ENCODE data around the gene TRAM2. TPM values are rescaled to one million over a fixed set of nuclear protein-coding genes. Genes with fewer than 3 reads are reported as not detected.

Gene TRAM2
- total and polyA plus RNA-seq, 10 of the 15 experiments (the other 5 are each of a cell fraction or from before 2014, with no cell fraction given) = 2.5 to 15.0 (median 11.0) TPM

DNA sequence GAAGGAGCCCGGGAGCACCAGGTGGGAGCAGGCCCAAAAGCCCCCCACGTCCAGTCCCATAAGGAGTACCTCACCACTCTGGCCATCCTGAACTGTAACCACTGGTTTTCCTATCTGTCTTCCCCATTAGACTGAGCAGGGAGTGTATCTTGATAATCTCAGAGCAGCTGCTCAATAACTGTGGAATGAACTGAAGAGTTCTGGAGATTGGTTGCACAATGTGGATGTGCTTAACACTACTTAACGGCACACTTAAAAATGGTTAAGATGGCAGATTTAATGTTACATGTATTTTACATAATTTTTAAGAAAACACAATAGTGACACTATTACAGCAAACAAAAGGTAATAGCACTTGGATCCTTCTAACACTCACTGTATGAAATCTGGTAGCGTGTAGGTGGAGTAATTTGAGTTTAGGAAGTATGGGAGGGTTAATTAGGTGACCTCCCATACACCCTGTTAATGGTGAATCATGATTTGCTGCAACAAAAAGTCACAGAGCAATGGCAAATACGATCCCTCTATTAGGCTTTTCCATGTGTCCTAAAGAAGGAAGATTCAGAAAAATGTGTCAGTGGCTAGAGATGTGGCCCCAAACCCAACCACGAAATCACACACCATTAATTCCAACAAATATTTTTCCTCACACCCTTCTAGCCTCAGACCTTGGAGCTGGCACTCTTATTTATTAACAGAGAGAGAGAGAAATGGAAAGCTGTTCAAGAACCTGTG, 18.4 kb downstream of the TRAM2 start:
- H3K4me2 ChIP-seq (ENCODE audit: control insufficient read depth, insufficient read depth) = no peak overlapping the region
- no peak for ATAC-seq
- SMC1A ChIA-PET (ENCODE audit: uncharacterized antibody, unreplicated experiment) = no interaction called here

DNA sequence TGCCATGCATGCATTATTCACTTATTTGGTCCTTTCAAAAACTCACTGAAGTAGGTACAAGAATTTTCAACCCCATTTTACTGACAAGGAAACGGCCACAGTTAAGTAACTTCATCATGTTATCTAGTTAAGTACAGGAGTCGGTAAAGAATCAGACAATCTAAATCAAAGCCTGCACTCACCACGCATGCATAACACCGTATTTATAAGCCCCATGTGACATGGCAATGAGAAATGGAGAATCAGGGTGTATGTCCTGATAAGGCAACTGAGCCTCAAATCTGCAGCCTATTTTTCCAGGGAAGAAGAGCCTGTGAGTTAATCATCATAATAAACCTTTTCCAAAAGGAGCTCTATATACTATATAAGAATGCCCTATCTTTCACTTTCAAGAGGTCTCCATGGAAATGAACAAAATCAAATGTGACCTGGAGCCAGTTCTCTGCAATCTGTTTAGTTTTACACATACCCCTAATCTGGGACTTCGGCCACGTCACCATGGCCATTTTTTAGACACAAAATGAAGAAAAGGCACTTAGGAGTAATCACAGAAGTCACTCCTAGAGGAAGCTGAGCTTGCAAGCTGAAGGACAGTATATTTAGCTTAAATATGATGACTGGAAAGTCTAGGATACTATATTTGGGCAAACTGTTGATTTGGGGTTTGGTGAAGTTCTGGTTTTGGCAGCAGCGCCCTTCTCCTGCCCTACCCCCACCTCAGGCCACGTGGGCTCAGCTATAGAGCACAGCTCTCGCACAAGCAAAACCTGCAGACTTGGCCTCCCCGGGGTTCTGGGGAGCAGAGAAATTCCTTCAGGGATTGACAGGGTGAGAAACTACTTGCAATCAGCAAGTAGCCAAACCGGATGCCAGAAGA, 19.2 kb downstream of the TRAM2 start:
- Histone ChIP-seq H3K4me3 (no peak overlapping the region), H3K36me3 (ENCODE audit: control insufficient read depth in 2 of 2, insufficient read depth in 2 of 2, low read length in 1 of 2) (no peaks in the 10 kb centered on the region; a peak in 1 of 4 replicates), H3K4me2 (ENCODE audit: control insufficient read depth, insufficient read depth) (no peak overlapping the region), H3K4me1 (ENCODE audit: control insufficient read depth, insufficient read depth, low read length) (peaks cover 7% of the 10 kb centered on the region), H3K27me3 (replicated peaks in 1 of 2; ENCODE audit: control insufficient read depth in 2 of 2, insufficient read depth in 2 of 2, low read length in 1 of 2) (no peaks in the 10 kb centered on the region), H3K27ac (ENCODE audit: control insufficient read depth, insufficient read depth) (no peak overlapping the region), H3K79me2 (ENCODE audit: control insufficient read depth, insufficient read depth, low read length) (peaks cover 7% of the 10 kb centered on the region), H3K9ac (ENCODE audit: control insufficient read depth, insufficient read depth, low read length) (no peak overlapping the region), H4K20me1 (ENCODE audit: control insufficient read depth, insufficient read depth) (no peaks in the 10 kb centered on the region), H3K9me3 (replicated peaks; ENCODE audit: control insufficient read depth, insufficient read depth, low read length) (no peaks in the 10 kb centered on the region), H2AFZ (ENCODE audit: control insufficient read depth, low read depth, low read length) (no peak overlapping the region)
- CTCF ChIA-PET = no interaction called here
- POLR2A ChIA-PET = no interaction called here
- SMC1A ChIA-PET (ENCODE audit: uncharacterized antibody, unreplicated experiment) = interaction anchor here (0.7 to 1.0 kb wide), 2 partner anchors 43 to 88 kb away, joined by 3 to 4 read pairs; no protein-coding TSS in a partner anchor
- TF ChIP-seq POU2F2 (IDR thresholded peaks at IDR 0.05; ENCODE audit: borderline replicate concordance, low read depth, low read length) (no peak), BMI1 (IDR thresholded peaks at IDR 0.05; ENCODE audit: borderline replicate concordance) (no peak), CEBPB (IDR thresholded peaks at IDR 0.05; ENCODE audit: borderline replicate concordance in 1 of 2, low read depth in 2 of 2, low read length in 2 of 2) (no peak), SMARCA5 (IDR thresholded peaks at IDR 0.05) (no peak), RFX5 (IDR thresholded peaks at IDR 0.05; ENCODE audit: low read depth, low read length) (no peak)
- TF ChIP-seq, protein P1, sequence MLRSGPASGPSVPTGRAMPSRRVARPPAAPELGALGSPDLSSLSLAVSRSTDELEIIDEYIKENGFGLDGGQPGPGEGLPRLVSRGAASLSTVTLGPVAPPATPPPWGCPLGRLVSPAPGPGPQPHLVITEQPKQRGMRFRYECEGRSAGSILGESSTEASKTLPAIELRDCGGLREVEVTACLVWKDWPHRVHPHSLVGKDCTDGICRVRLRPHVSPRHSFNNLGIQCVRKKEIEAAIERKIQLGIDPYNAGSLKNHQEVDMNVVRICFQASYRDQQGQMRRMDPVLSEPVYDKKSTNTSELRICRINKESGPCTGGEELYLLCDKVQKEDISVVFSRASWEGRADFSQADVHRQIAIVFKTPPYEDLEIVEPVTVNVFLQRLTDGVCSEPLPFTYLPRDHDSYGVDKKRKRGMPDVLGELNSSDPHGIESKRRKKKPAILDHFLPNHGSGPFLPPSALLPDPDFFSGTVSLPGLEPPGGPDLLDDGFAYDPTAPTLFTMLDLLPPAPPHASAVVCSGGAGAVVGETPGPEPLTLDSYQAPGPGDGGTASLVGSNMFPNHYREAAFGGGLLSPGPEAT (IDR thresholded peaks at IDR 0.05; ENCODE audit: low read depth) = no peak
- BruUV-seq (replicated peaks) = no TSS peak
- DNase-seq (ENCODE audit: low read depth, low spot score) (no peak), ATAC-seq (no peak), FAIRE-seq (no peak)
- intact Hi-C loops (cut with micrococcal nuclease; ENCODE audit: unreplicated experiment) = no loop called here
- RAD21 ChIA-PET (ENCODE audit: unreplicated experiment) = no interaction called here
- WGBS (ENCODE audit: insufficient coverage, insufficient replicate concordance, low lambda C conversion rate, missing lambda C conversion rate) = 90% methylated on average over 11 of the region's 11 CpGs
- in situ Hi-C loops (cut with MboI) = no loop called here

More for the DNA sequence above, 18.4 kb downstream of the TRAM2 start:
- H3K36me3 ChIP-seq (ENCODE audit: control insufficient read depth in 2 of 2, insufficient read depth in 2 of 2, low read length in 1 of 2) = no peaks in the 10 kb centered on the region; a peak in 1 of 4 replicates
- intact Hi-C loops (cut with micrococcal nuclease; ENCODE audit: unreplicated experiment) = no loop called here
- FAIRE-seq (no peak), DNase-seq (ENCODE audit: low read depth, low spot score) (no peak)
- WGBS (ENCODE audit: insufficient coverage, insufficient replicate concordance, low lambda C conversion rate, missing lambda C conversion rate) = 97% methylated on average over 6 of the region's 6 CpGs
- ChIA-PET RAD21 (ENCODE audit: unreplicated experiment) (no interaction called here), POLR2A (interaction anchor here (1.0 kb wide), 1 partner anchor 12 kb away, joined by 3 read pairs; no protein-coding TSS in a partner anchor), CTCF (no interaction called here)
- TF ChIP-seq CHD4 (IDR thresholded peaks at IDR 0.05) = no peak
- TF ChIP-seq TAF1 (IDR thresholded peaks at IDR 0.05; ENCODE audit: borderline replicate concordance, low read depth, low read length) = no peak
- no peaks in the 10 kb centered on the region for H3K4me1 ChIP-seq (ENCODE audit: control insufficient read depth, insufficient read depth, low read length)
- H3K4me3 ChIP-seq = no peak overlapping the region
- H3K79me2 ChIP-seq (ENCODE audit: control insufficient read depth, insufficient read depth, low read length) = peaks cover 6% of the 10 kb centered on the region
- in situ Hi-C loops (cut with MboI) = no loop called here
- no peak overlapping the region for H3K27ac ChIP-seq (ENCODE audit: control insufficient read depth, insufficient read depth)
- H2AFZ ChIP-seq (ENCODE audit: control insufficient read depth, low read depth, low read length) = no peak overlapping the region
- H4K20me1 ChIP-seq (ENCODE audit: control insufficient read depth, insufficient read depth) = no peaks in the 10 kb centered on the region
- no peak overlapping the region for H3K9ac ChIP-seq (ENCODE audit: control insufficient read depth, insufficient read depth, low read length)
- no peaks in the 10 kb centered on the region for H3K27me3 ChIP-seq (replicated peaks in 1 of 2; ENCODE audit: control insufficient read depth in 2 of 2, insufficient read depth in 2 of 2, low read length in 1 of 2)
- BruUV-seq (replicated peaks) = no TSS peak
- H3K9me3 ChIP-seq (replicated peaks; ENCODE audit: control insufficient read depth, insufficient read depth, low read length) = no peaks in the 10 kb centered on the region
